Keratinocyte (primary cell): ENCODE measurements around the gene OLIG3.

Experiments used
- CTCF ChIP-seq, 3 experiments: IDR thresholded peaks in 1 of 3; conservative IDR thresholded peaks in 1 of 3; optimal IDR thresholded peaks in 1 of 3; 2 replicates in 2 of 3; 3 replicates in 1 of 3; pipeline versions ENCODE3 to v1.5.1; 2011; ENCODE audit warnings: low read length in 3 of 3, mild to moderate bottlenecking in 3 of 3, moderate library complexity in 2 of 3, control low read depth in 1 of 3, inconsistent platforms in 1 of 3; ENCODE audit not compliant: insufficient read depth in 2 of 3; ENCODE audit errors: extremely low read depth in 1 of 3
- EZH2 ChIP-seq: IDR thresholded peaks from one replicate; pipeline ENCODE4 v1.6.1; 2012; ENCODE audit warnings: inconsistent platforms, mild to moderate bottlenecking, low read length, moderate library complexity

- TF ChIP-seq CTCF (optimal IDR thresholded peaks at IDR 0.05 in 1 of 3, IDR thresholded peaks at IDR 0.05 in 1 of 3, conservative IDR thresholded peaks at IDR 0.05 in 1 of 3; ENCODE audit: extremely low read depth in 1 of 3, insufficient read depth in 2 of 3, low read length in 3 of 3) (peak in 1 of 3 experiments; percentile 20), EZH2 (no peak)
These were observed 50.3 kb downstream of the OLIG3 start for GRCh38 chr6:137443901-137444300.
